ENCODE results near the gene FKBP10.

- TF ChIP-seq POLR2A (IDR thresholded peaks at IDR 0.05) (no peak), CTCF (IDR thresholded peaks at IDR 0.05) (no peak)
Observed at GRCh38 chr17:41814195-41814594, 1.4 kb downstream of the FKBP10 start.

All from heart left ventricle (tissue), 13 donors.